WTC11 (cell line): ENCODE data around the gene ZFC3H1. TPM values are rescaled to one million over a fixed set of nuclear protein-coding genes. Genes with fewer than 3 reads are reported as not detected.

Source experiments
- ATAC-seq: fragments of 200-7000 bp; cut with Tn5 transposase; 2 replicates; pipeline ENCODE4 v1.10.0; 2021; ENCODE audit warnings: mild to moderate bottlenecking, moderate library complexity
- CTCF ChIA-PET: fragments of 300-600 bp; sonication (Branson Sonifier 250); formaldehyde crosslinking; loops from one replicate; lab custom pipeline; 2021; ENCODE audit warnings: antibody characterized with exemption; lab: Charles Lee
- POLR2A ChIA-PET: fragments of 350-600 bp; sonication (Branson Sonifier 250); formaldehyde crosslinking; loops from one replicate; lab custom pipeline; 2021; ENCODE audit warnings: antibody characterized with exemption; lab: Charles Lee
- DNase-seq: peaks from one replicate; pipeline ENCODE4 v3.0.0; 2021; ENCODE audit warnings: low spot score
- H3K27ac Mint-ChIP-seq: 2 replicates; pipeline ENCODE4 v1.8.0; 2021; ENCODE audit warnings: mixed read lengths
- H3K27me3 Mint-ChIP-seq: 2 replicates; pipeline ENCODE4 v1.8.0; 2021; ENCODE audit warnings: low read depth, mild to moderate bottlenecking, moderate library complexity, mixed read lengths
- H3K36me3 Mint-ChIP-seq: 2 replicates; pipeline ENCODE4 v1.8.0; 2021; ENCODE audit warnings: mixed read lengths
- H3K4me1 Mint-ChIP-seq: 2 replicates; pipeline ENCODE4 v1.8.0; 2022; ENCODE audit warnings: mixed read lengths
- H3K4me3 Mint-ChIP-seq: 2 replicates; pipeline ENCODE4 v1.8.0; 2021; ENCODE audit warnings: mild to moderate bottlenecking, moderate library complexity, mixed read lengths
- H3K9me3 Mint-ChIP-seq: 2 replicates; pipeline ENCODE4 v1.8.0; 2021; ENCODE audit warnings: mixed read lengths
- SOX15 ChIP-seq: fragments of 250-450 bp; sonication (Bioruptor Pico); IDR thresholded peaks from 2 replicates; pipeline ENCODE4 v1.9.0; 2021; ENCODE audit warnings: mild to moderate bottlenecking
- TP53 ChIP-seq: sonication (generic); formaldehyde crosslinking; IDR thresholded peaks from 2 replicates; pipeline ENCODE4 v1.8.1; 2023; ENCODE audit warnings: mild to moderate bottlenecking, missing genetic modification reagents
- ZBTB21 ChIP-seq: sonication (generic); formaldehyde crosslinking; IDR thresholded peaks from 2 replicates; pipeline ENCODE4 v1.8.1; 2023; ENCODE audit warnings: mild to moderate bottlenecking, missing genetic modification reagents, borderline replicate concordance
- ZNF121 ChIP-seq: sonication (generic); formaldehyde crosslinking; IDR thresholded peaks from 2 replicates; pipeline ENCODE4 v1.8.0; 2023; ENCODE audit warnings: missing genetic modification reagents
- ZNF317 ChIP-seq: sonication (generic); formaldehyde crosslinking; IDR thresholded peaks from 2 replicates; pipeline ENCODE4 v1.8.1; 2023; ENCODE audit warnings: low read depth, mild to moderate bottlenecking, moderate library complexity, missing genetic modification reagents, borderline replicate concordance
- total RNA-seq: library from RNA; stranded (reverse); gene quantifications from 3 replicates; pipeline ENCODE4 v1.2.3, GENCODE V29; 2021
- TF ChIP-seq, protein P1 (sequence below): sonication (generic); formaldehyde crosslinking; conservative IDR thresholded peaks from 2 replicates; pipeline ENCODE4 v1.8.1; 2023; ENCODE audit warnings: mild to moderate bottlenecking, low read depth, missing genetic modification reagents, moderate library complexity
- TF ChIP-seq, protein P2 (sequence below): fragments of 250-450 bp; sonication (Bioruptor Pico); IDR thresholded peaks from 2 replicates; pipeline ENCODE4 v1.9.0; 2021; ENCODE audit warnings: mild to moderate bottlenecking
- TF ChIP-seq, protein P3 (sequence below): sonication (generic); formaldehyde crosslinking; IDR thresholded peaks from 2 replicates; pipeline ENCODE4 v1.8.1; 2023; ENCODE audit warnings: mild to moderate bottlenecking, missing genetic modification reagents
- TF ChIP-seq, protein P4 (sequence below): fragments of 250-450 bp; sonication (Bioruptor Pico); conservative IDR thresholded peaks from 2 replicates; pipeline ENCODE4 v1.9.0; 2021; ENCODE audit warnings: mild to moderate bottlenecking
- TF ChIP-seq, protein P5 (sequence below): sonication (generic); formaldehyde crosslinking; IDR thresholded peaks from 2 replicates; pipeline ENCODE4 v1.8.1; 2023; ENCODE audit warnings: mild to moderate bottlenecking, missing genetic modification reagents, moderate library complexity
- TF ChIP-seq, protein P6 (sequence below): sonication (generic); formaldehyde crosslinking; IDR thresholded peaks from 2 replicates; pipeline ENCODE4 v1.8.0; 2022; ENCODE audit warnings: mild to moderate bottlenecking, missing genetic modification reagents
- TF ChIP-seq, protein P7 (sequence below): sonication (generic); formaldehyde crosslinking; IDR thresholded peaks from 2 replicates; pipeline ENCODE4 v1.8.1; 2023; ENCODE audit warnings: mild to moderate bottlenecking, moderate library complexity, missing genetic modification reagents
- TF ChIP-seq, protein P8 (sequence below): sonication (generic); formaldehyde crosslinking; IDR thresholded peaks from 2 replicates; pipeline ENCODE4 v1.8.1; 2023; ENCODE audit warnings: mild to moderate bottlenecking, missing genetic modification reagents, moderate library complexity

ZFC3H1 gene
- total RNA-seq, 1 experiment from 2014 or later = 33.9 TPM

DNA sequence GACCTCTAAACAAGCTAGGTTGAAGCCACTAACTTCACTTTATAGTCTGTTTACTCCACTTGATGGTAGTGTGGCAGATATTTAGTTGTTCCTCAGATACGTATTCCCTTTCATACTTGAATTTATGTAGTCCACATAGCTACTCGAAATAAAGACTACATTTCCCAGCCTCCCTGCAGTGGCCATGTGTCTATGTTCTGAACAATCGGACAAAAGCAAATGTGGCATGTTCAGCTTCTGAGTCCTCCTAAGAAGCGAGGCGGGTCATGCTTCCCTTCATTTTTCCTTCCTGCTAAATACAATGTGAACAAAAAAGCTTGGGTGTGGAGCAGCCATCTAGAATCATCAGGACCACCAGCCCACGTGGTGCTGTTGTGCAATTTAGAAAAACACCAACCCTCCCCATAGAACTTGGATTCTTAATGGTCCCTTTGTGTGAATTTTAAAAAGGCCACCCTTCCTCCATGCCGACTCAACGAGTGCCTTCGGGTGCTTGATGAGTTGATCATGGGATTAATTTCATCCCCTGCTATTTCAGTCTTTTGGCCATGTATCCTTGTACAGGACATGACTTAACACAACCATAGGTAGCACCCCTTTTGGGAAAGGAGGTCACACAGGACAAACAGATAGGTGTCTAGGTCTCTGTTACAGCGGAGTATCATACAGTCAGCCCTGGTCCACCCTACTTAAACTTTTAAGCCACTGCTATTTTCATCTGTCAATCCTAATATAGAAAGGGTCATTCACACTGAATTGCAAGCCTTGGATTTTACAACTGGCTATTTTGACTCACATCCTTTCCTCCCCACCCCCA, 60.7 kb downstream of the ZFC3H1 start:
- no peak overlapping the region for H3K4me3 Mint-ChIP-seq
- no peak for DNase-seq
- no peak overlapping the region for H3K27ac Mint-ChIP-seq
- H3K36me3 Mint-ChIP-seq = peaks cover 13% of the 10 kb centered on the region; the same call in 1 of the 2 replicates
- CTCF ChIA-PET = interaction anchor here (2.1 kb wide), 1 partner anchor 144 kb away, joined by 8 read pairs; no protein-coding TSS in a partner anchor
- H3K9me3 Mint-ChIP-seq = peaks cover 3% of the 10 kb centered on the region; the same call in 1 of the 2 replicates
- ATAC-seq = no peak
- POLR2A ChIA-PET = no interaction called here
- TF ChIP-seq ZNF121 (no peak), TP53 (CRISPR knock-in tag) (no peak), ZNF317 (CRISPR knock-in tag) (no peak), ZBTB21 (CRISPR knock-in tag) (no peak), SOX15 (CRISPR knock-in tag) (no peak)
- TF ChIP-seq, protein P1, sequence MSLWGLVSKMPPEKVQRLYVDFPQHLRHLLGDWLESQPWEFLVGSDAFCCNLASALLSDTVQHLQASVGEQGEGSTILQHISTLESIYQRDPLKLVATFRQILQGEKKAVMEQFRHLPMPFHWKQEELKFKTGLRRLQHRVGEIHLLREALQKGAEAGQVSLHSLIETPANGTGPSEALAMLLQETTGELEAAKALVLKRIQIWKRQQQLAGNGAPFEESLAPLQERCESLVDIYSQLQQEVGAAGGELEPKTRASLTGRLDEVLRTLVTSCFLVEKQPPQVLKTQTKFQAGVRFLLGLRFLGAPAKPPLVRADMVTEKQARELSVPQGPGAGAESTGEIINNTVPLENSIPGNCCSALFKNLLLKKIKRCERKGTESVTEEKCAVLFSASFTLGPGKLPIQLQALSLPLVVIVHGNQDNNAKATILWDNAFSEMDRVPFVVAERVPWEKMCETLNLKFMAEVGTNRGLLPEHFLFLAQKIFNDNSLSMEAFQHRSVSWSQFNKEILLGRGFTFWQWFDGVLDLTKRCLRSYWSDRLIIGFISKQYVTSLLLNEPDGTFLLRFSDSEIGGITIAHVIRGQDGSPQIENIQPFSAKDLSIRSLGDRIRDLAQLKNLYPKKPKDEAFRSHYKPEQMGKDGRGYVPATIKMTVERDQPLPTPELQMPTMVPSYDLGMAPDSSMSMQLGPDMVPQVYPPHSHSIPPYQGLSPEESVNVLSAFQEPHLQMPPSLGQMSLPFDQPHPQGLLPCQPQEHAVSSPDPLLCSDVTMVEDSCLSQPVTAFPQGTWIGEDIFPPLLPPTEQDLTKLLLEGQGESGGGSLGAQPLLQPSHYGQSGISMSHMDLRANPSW (CRISPR knock-in tag) = no peak
- TF ChIP-seq, protein P2, sequence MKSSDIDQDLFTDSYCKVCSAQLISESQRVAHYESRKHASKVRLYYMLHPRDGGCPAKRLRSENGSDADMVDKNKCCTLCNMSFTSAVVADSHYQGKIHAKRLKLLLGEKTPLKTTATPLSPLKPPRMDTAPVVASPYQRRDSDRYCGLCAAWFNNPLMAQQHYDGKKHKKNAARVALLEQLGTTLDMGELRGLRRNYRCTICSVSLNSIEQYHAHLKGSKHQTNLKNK = no peak
- TF ChIP-seq, protein P3, sequence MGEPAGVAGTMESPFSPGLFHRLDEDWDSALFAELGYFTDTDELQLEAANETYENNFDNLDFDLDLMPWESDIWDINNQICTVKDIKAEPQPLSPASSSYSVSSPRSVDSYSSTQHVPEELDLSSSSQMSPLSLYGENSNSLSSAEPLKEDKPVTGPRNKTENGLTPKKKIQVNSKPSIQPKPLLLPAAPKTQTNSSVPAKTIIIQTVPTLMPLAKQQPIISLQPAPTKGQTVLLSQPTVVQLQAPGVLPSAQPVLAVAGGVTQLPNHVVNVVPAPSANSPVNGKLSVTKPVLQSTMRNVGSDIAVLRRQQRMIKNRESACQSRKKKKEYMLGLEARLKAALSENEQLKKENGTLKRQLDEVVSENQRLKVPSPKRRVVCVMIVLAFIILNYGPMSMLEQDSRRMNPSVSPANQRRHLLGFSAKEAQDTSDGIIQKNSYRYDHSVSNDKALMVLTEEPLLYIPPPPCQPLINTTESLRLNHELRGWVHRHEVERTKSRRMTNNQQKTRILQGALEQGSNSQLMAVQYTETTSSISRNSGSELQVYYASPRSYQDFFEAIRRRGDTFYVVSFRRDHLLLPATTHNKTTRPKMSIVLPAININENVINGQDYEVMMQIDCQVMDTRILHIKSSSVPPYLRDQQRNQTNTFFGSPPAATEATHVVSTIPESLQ = no peak
- TF ChIP-seq, protein P4, sequence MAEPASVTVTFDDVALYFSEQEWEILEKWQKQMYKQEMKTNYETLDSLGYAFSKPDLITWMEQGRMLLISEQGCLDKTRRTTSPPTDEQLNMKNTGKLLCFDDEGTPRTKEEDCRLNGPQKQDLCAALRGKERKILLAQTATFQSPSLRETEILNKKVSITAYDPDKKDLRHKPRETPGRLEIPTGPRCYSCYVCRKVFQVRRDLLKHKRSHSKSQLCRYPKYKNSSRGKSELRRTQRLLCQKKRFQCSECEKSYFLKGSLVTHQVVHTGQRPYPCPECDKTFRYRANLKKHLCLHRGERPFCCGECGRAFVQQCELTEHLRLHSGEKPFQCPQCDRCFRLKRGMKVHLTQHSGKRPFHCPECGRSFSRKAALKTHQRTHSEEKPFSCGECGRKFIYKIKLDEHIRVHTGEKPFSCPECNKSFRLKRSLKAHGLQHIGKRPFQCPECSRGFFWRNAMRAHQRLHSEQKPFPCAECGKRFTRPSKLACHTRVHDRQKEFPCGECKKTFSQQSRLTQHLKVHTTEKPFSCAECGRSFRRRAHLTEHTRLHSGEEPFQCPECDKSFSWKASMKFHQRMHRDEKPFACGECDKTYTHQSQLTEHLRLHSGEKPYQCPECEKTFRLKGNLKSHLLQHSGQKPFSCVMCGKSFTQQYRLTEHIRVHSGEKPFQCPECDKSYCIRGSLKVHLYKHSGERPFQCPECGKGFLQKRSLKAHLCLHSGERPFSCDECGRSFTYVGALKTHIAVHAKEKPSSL (CRISPR knock-in tag) = no peak
- TF ChIP-seq, protein P5, sequence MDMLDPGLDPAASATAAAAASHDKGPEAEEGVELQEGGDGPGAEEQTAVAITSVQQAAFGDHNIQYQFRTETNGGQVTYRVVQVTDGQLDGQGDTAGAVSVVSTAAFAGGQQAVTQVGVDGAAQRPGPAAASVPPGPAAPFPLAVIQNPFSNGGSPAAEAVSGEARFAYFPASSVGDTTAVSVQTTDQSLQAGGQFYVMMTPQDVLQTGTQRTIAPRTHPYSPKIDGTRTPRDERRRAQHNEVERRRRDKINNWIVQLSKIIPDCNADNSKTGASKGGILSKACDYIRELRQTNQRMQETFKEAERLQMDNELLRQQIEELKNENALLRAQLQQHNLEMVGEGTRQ (CRISPR knock-in tag) = no peak
- TF ChIP-seq, protein P6, sequence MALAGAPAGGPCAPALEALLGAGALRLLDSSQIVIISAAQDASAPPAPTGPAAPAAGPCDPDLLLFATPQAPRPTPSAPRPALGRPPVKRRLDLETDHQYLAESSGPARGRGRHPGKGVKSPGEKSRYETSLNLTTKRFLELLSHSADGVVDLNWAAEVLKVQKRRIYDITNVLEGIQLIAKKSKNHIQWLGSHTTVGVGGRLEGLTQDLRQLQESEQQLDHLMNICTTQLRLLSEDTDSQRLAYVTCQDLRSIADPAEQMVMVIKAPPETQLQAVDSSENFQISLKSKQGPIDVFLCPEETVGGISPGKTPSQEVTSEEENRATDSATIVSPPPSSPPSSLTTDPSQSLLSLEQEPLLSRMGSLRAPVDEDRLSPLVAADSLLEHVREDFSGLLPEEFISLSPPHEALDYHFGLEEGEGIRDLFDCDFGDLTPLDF (CRISPR knock-in tag) = no peak
- TF ChIP-seq, protein P7, sequence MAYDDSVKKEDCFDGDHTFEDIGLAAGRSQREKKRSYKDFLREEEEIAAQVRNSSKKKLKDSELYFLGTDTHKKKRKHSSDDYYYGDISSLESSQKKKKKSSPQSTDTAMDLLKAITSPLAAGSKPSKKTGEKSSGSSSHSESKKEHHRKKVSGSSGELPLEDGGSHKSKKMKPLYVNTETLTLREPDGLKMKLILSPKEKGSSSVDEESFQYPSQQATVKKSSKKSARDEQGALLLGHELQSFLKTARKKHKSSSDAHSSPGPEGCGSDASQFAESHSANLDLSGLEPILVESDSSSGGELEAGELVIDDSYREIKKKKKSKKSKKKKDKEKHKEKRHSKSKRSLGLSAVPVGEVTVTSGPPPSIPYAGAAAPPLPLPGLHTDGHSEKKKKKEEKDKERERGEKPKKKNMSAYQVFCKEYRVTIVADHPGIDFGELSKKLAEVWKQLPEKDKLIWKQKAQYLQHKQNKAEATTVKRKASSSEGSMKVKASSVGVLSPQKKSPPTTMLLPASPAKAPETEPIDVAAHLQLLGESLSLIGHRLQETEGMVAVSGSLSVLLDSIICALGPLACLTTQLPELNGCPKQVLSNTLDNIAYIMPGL (CRISPR knock-in tag) = no peak
- TF ChIP-seq, protein P8, sequence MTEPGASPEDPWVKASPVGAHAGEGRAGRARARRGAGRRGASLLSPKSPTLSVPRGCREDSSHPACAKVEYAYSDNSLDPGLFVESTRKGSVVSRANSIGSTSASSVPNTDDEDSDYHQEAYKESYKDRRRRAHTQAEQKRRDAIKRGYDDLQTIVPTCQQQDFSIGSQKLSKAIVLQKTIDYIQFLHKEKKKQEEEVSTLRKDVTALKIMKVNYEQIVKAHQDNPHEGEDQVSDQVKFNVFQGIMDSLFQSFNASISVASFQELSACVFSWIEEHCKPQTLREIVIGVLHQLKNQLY (CRISPR knock-in tag) = no peak
- H3K27me3 Mint-ChIP-seq = no peaks in the 10 kb centered on the region
- H3K4me1 Mint-ChIP-seq = peaks cover 14% of the 10 kb centered on the region
